GM19035 (cell line): ENCODE results near the gene TRIM72.
"Not testable (repeated sequence)": the region's sequence is repeated elsewhere in the genome, so short reads cannot be mapped to it uniquely, and the experiment has no call there.

ENCODE experiments used
- ATAC-seq: cut with Tn5 transposase; IDR thresholded peaks from one replicate; pipeline ENCODE4 v1.9.1; 2021; ENCODE audit not compliant: unreplicated experiment

The TRIM72 gene

DNA sequence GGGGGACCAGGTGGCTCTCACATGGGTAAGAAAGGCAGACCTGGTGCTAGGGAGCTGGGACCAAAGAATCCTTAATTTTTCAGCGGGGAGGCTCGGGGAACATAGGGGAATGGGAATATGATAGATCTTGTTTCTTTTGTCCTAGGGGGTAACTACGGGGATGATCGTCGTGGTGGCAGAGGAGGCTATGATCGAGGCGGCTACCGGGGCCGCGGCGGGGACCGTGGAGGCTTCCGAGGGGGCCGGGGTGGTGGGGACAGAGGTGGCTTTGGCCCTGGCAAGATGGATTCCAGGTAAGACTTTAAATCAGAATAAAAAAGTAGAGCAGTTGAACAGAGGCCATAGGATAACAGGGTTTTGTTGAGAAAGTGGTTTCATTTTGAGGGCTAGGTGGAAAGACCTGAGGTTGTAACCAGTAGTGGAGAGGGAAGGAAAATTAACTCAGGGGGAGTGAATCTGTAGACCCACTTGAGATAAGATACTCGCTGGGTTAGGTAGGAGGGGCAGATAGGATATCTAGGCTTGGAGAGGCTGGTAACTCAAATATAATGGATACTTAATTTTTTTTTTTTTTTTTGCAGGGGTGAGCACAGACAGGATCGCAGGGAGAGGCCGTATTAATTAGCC, 23.0 kb upstream of the TRIM72 start:
- no peak for ATAC-seq

GRCh38 chr16:31191697-31192428, 22.1 kb upstream of the TRIM72 start:
- no peak for ATAC-seq

DNA sequence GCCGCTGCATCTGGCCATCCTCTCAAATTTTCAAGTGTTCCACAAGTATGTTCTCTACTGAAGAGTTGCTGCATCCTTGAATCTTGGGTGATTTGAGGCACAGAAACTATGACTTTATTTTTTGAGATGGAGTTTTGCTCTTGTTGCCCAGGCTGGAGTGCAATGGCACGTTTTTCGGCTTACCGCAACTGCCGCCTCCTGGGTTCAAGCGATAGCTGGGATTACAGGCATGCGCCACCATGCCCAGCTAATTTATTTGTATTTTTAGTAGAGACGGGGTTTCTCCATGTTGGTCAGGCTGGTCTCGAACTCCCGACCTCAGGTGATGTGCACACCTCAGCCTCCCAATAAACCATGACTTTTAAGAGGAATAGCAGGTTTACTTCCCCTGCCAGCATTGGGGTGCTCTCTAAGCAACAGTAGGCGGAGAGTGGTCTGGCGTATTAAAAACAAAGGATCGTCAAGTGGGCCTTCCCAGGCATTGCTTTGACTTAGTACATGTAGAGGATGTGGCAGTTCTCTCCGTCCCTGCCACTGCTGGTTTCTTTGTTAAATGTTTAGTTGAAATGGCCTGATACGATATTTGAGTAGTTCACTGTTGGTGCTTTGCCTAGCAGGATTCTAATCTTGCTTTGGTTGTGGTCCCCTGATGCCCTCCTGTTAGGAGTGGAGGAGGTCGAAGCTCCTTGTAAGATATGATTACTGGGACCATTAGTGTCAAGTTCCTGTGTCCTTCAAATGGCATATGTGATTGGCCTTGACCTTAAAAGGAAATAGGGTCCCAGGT, 20.9 kb upstream of the TRIM72 start:
- ATAC-seq: no peak

GRCh38 chr16:31193874-31194273, 20.0 kb upstream of the TRIM72 start:
- ATAC-seq: no peak

DNA sequence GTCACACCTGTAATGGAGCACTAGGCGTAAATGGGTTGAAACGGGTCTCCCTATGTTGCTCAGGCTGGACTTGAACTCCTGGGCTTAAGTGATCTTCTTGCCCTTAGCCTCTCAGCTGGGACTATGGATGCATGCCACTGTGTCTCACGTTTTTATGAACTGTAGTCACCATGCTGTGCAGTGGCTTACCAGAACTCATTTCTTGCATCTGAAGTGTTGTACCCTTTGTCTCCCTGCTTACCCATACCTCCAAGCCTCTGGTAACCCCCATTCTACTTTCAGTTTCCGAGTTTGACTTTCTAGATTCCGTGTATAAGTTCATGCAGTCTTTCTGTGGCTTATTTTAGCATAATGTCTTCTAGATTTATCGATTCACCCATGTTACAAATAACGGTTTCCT, 19.0 kb upstream of the TRIM72 start:
- no peak for ATAC-seq

DNA sequence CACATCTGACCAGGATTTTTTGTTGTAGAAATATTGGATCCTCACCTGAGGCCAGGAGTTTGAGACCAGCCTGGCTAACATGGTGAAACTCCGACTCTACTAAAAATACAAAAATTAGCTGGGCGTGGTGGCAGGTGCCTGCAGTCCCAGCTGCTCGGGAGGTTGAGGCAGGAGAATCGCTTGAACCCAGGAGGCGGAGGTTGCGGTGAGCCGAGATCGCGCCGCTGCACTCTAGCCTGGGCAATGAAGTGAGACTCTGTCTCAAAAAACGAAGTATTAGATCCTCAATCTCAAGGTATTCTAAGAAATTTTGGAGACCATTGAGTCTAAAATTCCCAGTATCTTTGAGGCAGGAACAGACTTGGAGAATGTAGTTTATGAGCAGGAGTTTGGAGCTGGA, 18.1 kb upstream of the TRIM72 start:
- ATAC-seq: not testable (repeated sequence)

DNA sequence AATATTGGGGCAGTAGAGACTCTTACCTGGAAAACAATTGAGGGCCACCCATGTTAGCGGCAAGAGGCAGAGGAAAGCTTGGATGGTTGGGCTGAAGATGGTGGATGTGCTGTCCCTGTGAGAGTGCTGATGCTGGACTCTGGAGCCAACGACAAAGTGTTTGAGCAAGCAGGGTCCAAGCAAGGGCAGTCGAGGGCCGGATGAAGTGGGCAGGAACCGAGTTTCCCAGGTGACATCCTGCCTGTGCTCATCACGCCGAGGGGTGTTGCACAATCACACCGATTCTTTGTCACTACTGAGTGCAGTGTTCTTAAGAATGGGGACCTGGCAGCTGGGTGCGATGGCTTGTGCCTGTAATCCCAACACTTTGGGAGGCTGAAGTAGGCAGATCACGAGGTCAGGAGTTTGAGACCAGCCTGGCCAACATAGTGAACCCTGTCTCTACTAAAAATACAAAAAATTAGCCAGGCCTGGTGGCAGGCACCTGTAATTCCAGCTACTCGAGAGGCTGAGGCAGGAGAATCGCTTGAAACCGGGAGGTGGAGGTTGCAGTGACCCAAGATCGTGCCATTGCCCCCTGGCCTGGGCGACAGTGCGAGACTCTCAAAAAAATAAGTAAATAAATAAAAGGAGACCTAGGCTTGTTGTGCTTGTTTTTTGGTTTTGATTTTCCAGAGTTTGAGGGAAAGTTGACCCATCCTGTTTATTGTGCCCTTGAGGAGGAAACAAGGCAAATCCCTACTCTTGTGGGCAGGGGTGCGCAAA, 17.4 kb upstream of the TRIM72 start:
- no peak for ATAC-seq

- ATAC-seq: no peak
These were observed 15.6 kb upstream of the TRIM72 start for GRCh38 chr16:31198207-31198882.

DNA sequence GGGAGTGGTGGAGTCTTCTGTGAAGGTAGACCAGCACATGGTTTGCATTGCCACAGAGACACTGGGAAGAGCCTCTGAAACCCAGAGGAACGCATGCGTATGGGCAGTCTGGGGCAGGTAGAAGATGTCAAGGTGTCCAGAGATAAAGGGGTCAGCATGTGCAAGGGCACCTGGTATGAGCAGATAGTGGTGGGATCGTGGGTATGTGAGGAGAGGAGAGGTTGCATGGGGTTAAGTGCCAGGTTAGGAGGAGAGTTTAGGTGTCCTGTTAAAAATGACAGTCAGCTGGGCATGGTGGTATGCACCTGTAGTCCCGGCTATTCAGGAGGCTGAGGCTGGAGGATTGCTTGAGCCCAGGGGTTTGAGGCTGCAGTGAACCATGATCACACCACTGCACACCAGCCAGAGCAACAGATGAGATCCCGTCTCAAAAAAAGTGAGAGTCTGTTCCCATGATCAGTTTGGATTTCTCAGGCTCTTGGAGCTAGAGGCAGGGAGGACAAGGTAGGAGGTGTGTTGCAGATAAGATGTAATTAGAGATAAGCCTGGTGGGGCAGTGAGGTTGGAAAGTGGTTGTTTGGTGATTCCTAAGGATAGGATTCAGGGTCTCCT, 14.4 kb upstream of the TRIM72 start:
- ATAC-seq: no peak

DNA sequence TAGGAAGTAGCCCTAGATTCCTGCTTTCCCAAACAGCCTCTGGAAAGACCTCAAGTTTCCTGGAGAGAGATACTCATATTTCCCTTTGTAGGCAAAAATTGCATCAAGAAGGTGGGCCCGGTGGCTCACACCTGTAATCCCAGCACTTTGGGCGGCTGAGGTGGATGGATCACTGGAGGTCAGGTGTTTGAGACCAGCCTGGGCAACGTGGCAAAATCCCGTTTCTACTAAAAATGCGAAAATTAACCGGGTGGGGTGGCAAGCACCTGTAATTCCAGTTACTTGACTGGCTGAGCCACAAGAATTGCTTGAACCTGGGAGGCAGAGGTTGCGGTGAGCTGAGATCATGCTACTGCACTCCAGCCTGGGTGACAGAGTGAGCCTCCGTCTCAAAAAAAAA, 13.8 kb upstream of the TRIM72 start:
- ATAC-seq: not testable (repeated sequence)

- ATAC-seq: no peak
These were observed 12.9 kb upstream of the TRIM72 start for GRCh38 chr16:31200821-31201568.

GRCh38 chr16:31201582-31202413, 12.1 kb upstream of the TRIM72 start:
- peak; percentile 50 for ATAC-seq

DNA sequence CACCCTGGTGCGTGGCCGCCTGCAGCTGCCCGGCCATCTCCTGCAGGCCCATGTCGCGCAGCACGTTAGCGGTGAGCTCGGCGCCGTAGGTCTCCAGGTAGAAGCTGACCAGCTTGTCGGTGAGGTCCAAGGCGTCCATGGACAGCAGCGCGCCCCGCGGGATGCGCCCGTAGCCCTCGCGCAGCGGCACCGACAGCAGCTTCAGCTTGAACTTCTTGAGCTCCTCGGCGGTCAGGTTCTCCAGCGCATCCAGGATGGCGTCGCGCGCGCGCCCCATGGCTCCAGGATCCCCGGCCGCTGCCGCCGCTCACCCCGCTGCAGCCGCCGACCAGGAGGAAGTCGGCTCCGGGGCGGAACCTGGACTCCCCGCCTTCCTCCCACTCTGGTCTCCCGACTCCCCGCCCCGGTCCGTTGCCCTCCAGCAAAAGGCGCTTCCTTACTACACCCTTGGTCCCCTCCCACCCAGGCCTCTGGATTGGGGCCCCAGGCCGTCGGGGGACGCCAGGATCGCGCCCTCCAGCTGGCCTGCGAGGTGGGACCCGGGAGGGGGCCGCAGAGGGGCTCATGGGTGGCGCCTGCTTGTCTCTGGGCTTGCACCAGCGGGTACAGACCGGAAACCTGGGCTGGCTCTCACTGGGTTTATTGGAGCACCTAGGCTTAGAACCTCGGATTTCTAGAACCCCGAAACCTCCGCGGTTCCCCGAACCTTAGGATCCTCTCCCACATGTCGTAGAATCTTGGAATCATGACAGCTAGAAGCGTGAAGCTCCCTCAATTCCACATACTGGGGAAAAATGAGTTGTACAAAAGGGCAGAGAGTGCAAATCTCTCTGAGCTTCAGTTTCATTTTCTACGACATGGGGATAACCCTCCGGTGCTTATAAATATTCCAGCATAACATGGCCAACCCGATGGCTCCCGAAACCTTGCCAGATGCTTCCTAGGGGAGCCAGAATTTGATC, 11.2 kb upstream of the TRIM72 start, which contains the start of gene PYCARD:
Gene PYCARD (minus strand): TSS at position 347 of the 962 bp plus-strand sequence. CDS start 70 bp downstream, at position 277.
- peak; percentile 42 for ATAC-seq

DNA sequence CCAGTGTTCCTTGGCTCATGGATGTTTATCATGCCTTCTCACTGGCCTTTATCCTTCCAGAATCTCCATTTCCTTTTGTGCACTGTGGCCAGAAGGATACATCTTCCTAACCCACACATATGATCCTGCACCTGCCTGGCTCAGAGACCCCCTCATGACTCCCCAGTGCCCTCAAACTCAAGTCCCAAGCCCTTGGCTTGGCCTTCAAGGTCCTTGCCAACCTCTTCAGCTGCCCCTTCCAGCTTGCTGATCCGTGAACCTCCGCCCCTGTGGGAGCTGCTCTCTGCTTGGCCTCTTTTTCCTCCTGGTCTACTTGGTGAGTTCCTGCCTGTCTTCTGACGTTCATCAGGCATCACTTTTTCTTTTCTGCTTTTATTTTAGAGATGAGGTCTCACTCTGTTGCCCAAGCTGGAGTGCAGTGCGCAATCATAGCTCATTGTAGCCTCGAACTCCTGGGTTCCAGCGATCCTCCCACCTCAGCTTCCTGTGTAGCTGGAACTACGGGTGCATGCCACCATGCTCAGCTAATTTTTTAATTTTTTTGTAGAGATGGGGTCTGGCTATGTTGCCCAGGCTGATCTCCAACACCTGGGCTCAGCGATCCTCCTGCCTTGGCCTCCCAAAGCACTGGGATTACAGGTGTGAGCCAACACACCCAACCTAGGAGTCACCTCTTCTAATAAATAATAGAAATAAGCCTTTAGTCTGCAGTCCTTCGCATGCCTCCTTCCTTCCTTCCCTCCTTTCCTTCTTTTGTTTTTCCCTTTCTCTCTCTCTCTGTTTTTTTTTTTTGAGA, 8.8 kb upstream of the TRIM72 start:
- no peak for ATAC-seq

DNA sequence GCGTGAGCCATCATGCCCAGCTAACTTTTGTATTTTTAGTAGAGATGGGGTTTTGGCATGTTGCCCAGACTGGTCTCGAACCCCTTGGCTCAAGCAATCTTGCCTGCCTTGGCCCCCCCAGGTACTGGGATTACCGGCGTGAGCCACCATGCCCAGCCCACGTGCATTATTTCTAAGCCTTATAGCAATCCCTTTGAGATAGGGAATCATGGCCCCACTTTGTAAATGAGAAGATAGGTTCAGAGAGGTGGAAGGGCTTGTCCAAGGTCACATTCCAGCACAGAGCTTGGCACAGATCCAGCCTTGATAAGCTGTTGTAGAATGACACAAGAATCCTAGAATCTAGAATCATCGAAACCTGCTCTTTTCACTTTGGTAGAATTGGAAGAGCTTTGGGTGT, 7.1 kb upstream of the TRIM72 start:
- ATAC-seq: no peak

DNA sequence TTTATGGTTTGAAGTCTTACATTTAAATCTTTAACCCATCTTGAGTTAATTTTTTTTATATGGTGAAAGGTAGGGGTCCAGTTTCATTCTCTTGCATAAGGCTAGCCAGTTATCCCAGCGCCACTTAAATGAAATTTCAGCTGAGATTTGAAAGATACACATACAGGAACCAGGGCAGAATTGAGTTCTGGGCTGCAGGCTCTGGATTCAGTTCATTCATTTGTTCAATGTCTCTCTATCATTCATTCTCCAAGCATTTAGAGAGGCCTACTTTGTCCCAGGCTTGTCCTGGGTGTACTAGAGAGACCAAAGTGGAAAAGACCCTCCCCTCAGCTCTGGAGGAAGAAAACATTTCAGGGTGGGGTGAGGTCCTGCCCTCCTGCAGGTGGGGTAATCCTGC, 577 bp upstream of the TRIM72 start:
- ATAC-seq: no peak
